GM19395 (cell line): Measurements from ENCODE around the gene PYCR2.
"Not testable (repeated sequence)": the region's sequence is repeated elsewhere in the genome, so short reads cannot be mapped to it uniquely, and the experiment has no call there.

Experiments
- ATAC-seq: cut with Tn5 transposase; IDR thresholded peaks from one replicate; pipeline ENCODE4 v1.9.1; 2021; ENCODE audit warnings: mild to moderate bottlenecking, moderate library complexity; ENCODE audit not compliant: unreplicated experiment

The PYCR2 gene

DNA sequence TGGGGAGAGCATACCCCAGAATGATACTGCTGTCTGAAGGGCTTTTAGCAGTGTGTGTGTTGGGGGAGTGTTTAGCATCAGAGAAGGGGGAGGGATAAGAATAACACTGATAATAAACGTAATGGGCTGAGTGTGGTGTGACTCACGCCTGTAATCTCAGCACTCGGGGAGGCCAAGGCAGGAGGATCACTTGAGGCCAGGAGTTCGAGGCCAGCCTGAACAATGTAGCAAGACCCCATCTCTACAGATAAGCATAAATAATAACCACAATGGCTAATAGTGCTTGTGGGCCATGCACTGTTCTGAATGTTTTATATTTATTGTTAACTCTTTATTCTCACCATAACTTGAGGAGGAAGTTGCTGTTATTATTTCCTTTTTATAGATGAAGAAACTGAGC, 19.5 kb upstream of the PYCR2 start:
- ATAC-seq = no peak

DNA sequence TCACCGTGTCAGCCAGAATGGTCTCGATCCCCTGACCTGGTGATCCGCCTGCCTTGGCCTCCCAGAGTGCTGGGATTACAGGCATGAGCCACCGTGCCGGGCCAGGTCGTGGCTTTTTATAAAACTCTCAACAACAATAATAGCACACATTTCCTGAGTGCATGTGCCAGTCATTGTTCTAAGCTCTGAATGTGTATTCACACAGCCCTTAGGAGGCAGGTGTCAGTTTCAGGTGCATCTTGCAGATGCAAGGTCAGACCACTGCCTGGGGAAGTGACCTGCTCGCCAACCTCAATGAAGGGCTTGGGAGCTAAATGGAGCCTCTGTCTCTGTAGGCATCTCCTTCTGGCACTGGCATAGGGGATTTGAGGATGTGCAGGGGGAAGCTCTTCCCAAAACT, 18.5 kb upstream of the PYCR2 start:
- peak; percentile 73 for ATAC-seq

DNA sequence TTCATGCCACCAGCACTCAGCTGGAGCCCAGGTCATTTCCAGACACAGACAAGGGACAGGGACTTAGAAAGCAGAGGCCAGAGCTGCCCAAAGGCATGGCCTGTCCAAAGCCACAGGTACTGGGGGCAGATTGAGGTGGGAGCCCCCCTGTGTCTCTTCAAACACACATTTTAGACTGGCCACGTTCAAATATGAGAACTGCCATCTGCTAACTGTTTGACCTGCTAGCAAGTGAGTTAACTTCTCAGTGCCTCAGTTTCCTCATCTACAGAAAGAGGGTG, 17.8 kb upstream of the PYCR2 start:
- ATAC-seq = no peak

DNA sequence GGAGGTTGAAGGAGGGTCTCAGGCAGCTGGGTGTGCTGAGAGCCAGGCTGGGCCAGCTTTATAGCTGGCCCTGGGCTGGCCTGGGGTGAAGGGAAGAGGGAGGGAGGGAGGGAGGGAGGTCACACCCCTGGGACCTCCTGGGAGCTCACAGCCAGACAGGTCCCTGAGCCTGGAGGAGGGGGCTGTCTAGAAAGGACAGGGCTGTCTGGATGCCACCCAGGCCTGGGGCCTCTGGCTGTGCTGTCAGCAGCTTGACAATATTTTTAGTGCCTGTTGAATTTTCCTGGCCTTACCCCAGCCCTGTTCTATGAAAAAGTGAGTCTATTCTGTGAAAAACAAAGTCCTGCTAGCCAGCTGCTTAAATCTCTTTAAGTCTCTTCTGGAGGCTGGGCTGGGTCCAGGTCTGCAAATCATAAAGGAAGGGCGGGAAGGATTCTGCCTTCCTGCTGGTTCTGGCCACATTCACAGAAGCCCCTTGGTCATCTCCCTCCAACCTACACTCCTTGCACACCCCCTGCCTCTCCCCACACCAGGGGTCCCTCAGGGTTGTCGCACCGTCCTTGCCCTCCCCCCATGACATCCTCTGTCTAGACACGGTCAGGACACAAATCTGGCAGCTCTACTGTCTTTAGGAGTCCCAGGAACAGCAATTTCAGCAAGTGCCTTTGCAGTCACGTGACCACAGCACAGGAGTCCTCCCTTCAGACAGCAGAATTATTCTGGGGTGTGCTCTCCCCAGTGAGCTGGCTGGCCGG, 17.3 kb upstream of the PYCR2 start, which contains the start of gene LEFTY2:
Gene LEFTY2, minus strand, starts transcription at position 34 of the 755 bp plus-strand sequence. CDS start 80 bp downstream, outside the sequence.
- ATAC-seq = no peak

DNA sequence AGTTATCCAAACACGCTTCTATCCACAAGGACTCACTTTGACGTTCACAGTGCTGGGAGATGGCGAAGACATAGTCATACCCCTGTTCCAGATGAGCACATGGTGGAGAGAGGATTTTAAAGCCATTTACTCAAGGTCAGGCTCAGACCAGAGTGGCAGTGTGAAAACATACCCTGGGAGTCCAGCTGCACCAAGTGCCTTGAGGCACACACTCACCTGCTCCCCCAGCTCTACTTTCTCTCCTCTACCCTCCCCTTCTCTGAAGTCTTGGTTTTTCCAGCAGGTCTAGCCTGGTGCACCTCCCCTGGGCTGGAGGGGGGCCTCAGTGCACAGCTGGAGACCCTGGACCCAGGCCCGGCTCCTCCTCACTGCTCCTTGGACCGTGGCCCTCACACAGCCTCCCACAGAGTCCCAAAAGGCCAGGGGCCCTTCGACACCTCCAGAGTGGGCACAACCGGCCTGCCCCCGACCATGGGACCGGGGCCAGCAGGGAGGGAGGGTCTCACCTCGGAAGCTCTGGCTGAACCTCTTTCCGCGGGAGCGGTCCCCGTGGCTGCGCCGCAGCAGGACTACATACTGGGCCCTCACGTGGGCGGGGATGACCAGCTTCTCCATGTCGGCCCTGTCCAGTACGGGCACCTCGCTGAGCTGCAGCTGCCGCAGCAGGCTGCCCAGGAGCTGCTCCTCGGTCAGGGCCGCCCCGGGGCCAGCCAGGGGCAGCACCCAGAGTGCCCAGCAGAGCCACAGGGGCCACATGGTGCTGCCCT, 16.5 kb upstream of the PYCR2 start:
- no peak for ATAC-seq

DNA sequence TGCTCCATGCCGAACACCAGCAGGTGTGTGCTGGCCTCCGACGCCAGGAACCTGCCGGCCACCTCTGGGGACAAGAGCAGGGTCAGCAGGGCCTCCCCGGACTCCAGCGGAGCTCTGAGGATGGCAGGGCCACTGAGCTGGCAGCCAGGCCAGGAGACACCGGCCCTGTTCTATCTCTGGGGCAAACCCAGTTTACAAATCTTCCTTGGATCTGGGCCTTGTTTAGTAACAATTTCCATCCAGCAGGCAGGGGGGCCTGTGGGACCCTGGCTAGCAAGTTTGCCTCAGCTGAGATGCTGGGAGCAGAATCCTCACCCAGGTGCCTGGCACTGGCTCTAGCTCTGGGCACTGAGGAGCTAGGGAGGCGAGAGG, 15.9 kb upstream of the PYCR2 start:
- not testable (repeated sequence) for ATAC-seq

DNA sequence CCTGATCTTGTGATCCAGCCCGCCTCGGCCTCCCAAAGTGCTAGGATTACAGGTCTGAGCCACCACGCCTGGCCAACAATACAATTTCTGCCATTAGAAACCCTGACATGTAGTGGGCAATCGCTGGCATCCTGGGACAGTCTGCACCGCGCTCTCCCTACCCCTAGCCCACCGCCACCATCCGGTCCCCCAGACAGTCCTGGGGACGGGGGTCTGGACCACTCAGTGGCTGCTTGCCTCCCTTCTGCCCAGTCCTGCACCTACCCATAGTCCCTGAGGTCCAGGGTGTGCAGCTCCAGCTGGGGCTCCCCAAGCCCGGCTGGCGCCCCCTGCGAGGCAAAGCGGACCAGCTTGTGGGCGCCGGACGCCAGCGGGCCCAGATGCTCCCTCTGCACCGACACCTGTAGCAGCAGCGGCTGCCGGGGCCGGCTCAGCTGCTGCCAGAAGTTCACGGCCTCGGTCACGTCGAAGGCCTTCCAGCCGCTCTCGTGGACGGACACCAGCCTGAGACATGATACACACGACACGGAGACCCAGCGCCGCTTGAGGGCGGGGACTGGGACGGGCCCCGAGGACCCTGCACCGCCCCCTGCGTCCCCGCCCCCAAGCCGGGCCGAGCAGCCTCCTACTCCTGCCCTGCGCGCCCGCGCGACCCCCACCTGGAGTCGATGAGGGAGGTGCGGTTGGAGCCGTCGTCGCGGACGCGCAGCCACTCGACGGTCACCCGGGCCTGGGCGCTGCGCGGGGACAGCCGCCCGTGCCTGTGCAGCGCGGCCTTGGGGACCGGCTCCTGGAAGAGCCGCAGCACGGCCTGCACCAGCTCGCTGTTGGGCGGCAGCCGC, 15.3 kb upstream of the PYCR2 start:
- not testable (repeated sequence) for ATAC-seq

DNA sequence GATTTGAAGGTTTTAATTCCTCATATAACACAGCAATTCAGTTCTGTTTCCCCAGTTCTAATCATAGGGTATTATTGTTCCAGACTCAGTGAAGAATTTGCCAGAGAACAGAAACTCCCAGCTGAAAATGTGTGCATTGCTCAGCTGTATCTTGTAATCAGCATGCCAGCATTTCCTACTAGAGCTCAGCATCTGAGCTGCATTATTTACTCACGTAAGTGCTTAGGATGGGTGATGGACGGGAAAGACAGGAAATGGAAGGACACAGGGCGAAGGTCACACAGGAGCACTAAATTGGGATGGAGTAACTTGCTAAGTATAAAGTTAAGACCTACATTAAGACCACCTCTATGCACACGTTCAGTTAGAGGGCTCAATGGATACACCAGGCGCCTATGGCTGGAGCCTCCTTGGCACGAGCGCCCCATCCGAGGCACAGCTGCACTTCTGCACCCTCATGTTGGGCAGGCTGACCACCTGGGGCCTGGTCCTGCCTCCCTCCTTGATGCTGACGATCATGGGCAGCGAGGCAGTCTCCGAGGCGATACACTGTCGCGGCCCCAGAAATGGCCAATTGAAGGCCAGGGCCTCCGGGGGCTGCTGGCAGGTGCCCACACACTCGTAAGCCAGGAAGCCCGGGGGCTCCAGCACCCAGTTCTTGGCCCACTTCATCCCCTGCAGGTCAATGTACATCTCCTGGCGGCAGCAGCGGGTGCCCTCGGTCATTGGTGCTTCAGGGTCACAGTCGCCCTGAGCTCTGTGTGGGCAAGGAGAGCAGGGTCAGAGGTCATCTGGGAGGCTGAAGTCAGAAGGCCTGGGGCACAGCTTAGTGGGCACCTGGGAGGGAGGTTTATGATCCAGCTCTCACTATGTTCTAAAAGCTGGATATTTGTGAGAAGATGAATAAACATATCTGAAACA, 13.3 kb upstream of the PYCR2 start:
- ATAC-seq = no peak

DNA sequence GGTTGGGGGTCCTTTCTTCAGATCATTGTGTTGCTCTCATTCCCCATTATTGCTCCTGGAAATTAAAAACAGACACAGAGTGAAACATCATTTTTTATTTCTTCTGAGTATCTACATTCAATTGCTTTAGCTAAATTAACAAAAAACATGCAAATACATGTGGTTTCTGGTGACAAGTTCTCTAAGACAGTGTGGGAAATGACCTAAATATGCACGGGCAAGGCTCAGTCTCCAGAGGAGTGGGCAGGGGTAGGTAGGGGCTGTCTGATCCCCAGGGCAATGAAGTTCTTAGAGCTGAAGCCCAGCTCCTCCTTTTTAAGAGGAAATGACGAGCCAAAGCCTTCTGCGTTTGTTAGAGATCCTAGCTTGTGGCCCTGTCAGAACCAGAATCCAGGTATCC, 12.5 kb upstream of the PYCR2 start:
- ATAC-seq = no peak

DNA sequence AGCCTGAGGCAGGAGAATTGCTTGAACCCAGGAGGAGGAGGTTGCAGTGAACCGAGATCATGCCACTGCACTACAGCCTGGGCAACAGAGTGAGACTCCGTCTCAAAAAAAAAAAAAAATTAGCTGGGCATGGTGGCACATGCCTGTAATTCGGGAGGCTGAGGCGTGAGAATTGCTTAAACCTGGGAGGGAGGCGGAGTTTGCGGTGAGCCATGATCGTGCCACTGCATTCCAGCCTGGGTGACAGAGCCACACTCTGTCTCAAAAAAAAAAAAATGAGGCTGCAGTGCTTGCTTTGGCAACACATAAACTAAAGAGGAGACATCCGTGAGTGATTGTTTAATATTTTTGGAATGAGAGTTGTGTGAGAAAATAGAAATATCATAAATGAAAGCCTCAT, 12.0 kb upstream of the PYCR2 start:
- not testable (repeated sequence) for ATAC-seq

DNA sequence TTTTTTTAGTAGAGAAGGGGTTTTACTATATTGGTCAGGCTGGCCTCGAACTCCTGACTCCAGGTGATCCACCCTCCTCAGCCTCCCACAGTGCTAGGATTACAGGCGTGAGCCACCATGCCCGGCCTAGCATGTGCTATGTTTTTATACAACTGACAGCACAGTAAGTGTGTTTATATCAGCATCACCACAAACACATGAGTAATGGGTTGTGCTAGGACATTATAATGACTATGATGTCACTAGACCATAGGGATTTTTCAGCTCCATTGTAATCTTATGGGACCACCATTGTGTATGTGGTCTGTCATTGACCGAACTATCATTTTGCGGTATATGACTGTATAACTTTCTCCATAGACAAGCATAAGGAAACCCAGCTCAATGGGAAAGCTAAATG, 10.7 kb upstream of the PYCR2 start:
- no peak for ATAC-seq

DNA sequence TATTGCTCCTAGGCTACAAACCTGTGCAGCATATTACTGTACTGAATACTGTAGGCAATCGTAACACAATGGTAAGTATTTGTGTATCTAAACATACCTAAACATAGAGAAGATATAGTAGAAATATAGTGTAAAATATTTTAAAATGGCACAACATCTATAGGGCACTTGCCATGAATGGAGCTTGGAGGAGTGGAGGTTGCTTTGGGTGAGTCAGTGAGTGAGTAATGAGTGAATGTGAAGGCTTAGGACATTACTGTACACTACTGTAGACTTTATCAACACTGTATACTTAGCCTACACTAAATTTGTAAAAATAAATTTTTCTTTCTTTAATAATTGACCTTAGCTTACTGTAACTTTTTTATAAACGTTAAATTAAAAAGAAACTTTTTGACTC, 9.0 kb upstream of the PYCR2 start:
- ATAC-seq = no peak

DNA sequence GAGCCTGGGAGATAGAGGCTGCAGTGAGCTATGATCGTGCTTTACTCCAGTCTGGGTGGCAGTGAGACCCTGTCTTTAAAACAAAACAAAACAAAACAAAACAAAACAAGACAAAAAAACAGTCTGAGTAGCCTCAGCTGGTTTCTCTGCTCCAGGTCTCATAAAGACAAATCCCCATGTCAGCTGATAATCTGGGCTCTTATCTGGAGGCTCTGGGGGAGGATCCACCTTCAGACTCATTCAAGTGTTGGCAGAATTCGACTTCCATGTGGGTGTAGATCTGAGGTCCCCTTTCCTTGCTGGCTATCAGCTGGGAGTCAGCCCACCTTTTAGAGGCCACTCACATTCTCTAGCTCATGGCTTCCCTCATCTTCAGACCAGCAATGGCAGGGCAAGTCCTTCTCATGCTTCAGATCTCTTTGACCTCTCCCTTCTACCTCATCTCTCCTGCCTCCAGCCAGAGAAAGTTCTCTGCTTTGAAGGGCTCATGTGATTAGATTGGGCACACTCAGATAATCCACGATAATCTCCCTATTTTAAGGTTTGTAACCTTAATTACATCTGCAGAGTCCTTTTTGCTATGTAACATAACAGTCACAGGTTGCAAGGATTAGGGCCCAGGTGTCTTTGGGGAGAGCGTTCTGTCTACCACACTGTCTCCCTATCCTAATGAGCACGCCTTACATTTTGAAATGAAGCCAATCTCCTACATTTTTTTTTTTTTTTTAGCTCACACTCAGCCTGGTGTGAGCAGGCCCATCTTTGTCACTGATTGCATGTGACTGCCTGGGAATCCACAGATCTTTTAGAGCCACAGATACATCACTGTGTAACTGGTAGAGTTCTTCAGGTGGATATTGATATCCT, 7.5 kb upstream of the PYCR2 start:
- no peak for ATAC-seq

DNA sequence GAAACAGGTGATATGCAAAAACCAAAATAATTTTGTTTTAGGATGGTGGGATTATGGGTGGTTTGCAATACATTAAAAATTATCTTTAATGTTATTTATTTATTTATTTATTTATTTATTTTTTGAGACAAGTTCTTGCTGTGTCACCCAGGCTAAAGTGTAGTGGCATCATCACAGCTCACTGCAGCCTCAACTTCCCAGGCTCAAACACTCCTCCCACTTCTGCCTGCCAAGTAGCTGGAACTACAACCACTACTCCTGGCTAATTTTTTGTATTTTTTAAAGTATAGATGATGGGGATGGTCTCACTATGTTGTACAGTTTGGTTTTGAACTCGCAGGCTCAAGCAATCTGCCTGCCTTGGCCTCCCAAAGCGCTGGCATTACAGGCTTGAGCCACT, 6.5 kb upstream of the PYCR2 start:
- ATAC-seq = no peak

DNA sequence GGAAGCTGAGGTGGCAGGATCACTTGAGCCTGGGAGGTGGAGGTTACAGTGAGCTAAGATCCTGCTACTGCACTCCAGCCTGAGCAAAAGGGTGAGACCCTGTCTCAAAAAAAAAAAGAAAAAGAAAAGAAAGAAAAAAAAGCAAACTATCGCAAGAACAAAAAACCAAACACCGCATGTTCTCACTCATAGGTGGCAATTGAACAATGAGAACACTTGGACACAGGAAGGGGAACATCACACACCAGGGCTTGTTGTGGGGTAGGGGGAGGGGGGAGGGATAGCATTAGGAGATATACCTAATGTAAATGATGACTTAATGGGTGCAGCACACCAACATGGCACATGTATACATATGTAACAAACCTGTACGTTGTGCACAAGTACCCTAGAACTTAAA, 5.4 kb upstream of the PYCR2 start:
- not testable (repeated sequence) for ATAC-seq

DNA sequence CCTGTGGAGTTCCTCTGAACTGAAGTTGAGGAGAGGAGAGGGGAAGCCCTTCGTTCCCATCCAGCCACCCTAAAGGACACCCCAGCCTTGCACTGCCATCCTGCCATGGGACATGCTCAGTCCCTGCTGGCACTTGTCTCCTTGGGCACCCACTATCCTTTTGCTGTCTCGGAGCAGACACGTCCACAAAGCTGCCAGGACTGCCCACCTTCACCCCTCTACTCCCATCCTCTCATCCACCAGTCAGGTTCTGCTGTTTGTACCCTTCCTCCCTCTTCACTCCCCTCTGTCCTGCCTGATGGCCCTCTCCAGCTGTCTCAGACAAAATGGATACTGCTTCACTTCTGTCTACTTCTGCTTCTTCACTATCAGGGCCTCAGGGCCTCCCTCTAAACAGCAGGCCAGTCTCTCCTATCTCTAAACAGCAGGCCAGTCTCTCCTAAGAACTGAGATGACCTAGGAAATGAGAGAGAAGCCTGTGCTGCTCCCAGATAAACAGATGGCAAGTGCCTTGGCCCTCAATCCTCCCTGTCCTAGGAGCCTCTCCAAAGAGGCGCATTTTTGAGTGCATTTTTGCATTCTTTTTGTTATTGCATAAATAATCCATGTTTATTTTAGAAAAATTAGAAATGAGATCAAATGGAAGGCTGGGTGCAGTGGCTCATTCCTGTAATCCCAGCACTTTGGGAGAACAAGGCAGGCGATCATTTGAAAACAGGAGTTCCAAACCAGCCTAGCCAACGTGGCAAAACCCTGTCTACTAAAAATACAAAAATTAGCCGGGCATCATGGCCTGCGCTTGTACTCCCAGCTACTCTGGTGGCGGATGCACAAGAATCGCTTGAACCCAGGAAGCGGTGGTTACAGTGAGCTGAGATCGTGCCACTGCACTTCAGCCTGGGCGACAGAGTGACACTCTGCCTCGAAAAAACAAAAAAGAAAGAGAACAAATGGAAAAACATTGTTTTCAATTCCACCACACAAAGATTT, 4.4 kb upstream of the PYCR2 start:
- no peak for ATAC-seq

DNA sequence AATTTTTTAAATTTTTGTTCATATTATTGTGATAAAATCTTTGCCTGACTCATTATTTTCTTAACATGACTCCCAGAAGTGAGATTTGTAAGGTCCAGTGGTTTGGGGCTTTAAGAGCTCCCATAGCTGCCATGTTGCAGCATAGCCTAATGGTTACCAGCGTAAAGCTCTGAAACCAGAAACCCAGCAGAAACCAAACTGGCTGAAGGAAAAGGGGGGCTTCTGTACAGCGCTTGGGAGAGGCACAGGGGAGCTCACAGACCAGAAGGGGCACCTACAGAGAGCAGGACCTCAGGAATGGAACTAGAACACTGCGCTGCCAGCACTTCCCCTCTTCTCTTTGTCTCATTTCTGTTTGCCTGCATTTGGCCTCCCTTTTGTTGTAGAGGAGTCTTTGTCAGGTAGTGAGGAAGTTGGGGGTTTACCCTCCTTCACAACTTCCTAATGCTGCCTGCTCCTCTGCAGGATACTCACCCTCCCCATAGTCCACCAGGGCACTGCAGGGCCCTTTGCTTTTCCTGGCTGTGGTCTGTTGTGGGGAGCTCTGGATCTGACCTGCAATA, 2.6 kb upstream of the PYCR2 start:
- no peak for ATAC-seq

DNA sequence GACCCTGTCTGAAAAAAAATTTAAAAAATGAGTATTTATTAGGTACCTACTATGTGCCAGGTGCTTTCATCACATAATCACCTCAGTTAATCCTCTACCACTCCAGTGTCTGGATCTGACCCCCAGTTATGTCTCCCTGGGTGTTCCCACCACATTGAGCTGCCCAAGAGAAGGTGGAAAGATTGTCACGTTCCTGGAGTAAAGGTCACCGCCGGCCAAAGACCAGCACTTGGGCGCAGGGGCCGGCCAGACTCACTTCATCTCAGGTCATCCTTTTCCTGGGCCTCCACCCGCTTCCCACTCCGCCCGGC, 714 bp downstream of the PYCR2 start:
- ATAC-seq = no peak
